Skin epidermis (tissue), 12 donors: ENCODE data around the gene PRKCQ.

Experiments used
- H3K27ac ChIP-seq, 21 experiments: fragments of 200-600 bp; sonication (generic) in 11 of 21; one replicate each; pipeline ENCODE4 v1.5.0; 2020; ENCODE audit warnings: mild to moderate bottlenecking in 3 of 21, inconsistent platforms in 2 of 21, moderate library complexity in 2 of 21
- H3K4me3 ChIP-seq, 7 experiments: fragments of 200-600 bp; sonication (generic) in 2 of 7; one replicate each; pipeline ENCODE4 v1.5.0; 2020; ENCODE audit warnings: inconsistent platforms in 2 of 7, mild to moderate bottlenecking in 2 of 7, moderate library complexity in 1 of 7

The PRKCQ gene

DNA sequence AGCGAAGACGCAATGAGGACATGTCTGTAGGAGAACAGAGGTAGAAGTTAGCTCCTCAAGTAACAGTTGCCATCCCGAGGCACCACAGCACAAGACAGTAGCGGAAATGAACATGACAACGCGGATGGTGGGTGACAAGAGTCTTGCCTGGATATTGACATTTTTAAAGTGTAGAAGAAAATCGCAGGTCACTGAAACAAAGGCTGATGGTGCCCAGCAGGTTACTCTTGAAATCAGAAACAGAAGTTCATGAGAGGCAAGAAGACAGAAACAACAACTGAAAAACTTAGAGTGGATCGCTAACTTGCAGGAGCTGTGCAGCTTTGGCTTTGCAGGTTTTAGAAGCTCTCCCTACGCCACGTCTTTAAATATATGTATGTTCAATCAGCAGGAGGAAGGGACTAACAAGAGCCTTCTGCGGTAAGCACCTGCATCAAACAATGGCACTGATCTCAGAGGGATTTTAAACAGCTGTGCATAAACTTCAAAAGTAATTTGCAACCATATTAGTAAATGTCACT, 1.8 kb downstream of the PRKCQ start:
- H3K27ac ChIP-seq, result peak overlapping the region in 10 of 21 experiments; percentile 56 to 95 (median 82)
- peak overlapping the region in 4 of 7 experiments; percentile 40 to 58 (median 46) for H3K4me3 ChIP-seq

DNA sequence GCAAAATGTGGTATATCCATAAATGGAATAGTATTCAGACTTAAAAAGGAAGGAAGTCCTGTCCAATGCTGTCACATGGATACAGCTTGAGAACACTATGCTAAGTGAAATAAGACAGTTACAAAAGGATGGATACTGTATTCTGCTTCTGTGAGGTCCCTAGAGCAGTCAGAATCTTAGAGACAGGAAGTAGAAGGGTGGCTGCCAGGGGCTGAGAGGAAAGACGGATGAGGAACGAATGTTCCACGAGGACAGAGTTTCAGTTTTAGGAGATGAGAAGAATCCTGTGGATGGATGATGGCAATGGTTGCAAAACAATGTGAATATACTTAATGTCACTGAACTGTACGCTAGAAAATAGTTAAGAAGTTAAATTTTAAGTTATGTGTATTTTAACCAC, 3.8 kb downstream of the PRKCQ start:
- H3K27ac ChIP-seq, result peak overlapping the region in 1 of 21 experiments; percentile 92
- H3K4me3 ChIP-seq, result no peak overlapping the region

DNA sequence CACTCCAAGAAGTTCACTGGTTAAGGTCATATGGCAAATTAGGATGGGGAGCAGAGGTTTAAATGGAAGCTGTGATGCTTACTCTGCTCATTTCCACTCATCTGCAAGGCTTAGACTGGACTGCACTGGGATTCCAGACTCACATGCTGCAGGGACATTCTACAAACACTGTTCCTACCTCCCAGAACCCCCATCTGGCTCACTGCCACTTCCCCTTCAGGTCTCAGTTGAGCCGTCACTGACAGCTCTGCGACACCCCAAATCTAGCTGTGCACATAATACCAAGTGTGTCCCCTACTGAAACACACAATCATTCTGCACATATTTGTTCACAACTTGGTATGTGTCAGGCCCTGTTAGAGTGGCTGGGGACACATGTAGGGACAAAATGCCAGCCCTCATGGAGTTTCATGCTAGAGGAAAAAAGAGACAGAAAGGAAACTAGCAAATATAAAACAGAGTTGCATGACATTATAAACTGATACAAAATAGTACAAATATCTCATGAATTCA, 5.4 kb downstream of the PRKCQ start:
- Histone ChIP-seq H3K4me3 (no peak overlapping the region), H3K27ac (peak overlapping the region in 1 of 21 experiments; percentile 26)

DNA sequence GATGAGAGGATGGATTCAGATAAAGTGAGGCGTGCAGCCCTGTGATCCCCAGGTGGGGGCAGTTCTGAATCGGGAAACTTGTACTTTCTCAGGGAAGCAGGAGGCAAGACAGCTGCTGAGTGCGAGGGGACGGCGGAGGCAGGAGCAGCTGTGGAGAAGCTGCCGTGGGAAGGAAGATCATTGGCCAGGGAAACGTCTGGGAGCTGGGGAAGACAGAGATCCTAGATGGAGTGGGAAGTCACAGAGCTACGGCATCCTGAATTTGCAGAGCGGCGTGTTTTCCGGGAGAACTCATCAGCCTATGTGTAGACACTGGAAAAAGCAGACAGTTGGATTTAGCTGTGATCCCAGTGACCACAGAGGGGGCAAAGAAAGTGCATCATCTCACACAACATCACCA, 9.2 kb downstream of the PRKCQ start:
- H3K4me3 ChIP-seq, result no peak overlapping the region
- H3K27ac ChIP-seq, result no peak overlapping the region

DNA sequence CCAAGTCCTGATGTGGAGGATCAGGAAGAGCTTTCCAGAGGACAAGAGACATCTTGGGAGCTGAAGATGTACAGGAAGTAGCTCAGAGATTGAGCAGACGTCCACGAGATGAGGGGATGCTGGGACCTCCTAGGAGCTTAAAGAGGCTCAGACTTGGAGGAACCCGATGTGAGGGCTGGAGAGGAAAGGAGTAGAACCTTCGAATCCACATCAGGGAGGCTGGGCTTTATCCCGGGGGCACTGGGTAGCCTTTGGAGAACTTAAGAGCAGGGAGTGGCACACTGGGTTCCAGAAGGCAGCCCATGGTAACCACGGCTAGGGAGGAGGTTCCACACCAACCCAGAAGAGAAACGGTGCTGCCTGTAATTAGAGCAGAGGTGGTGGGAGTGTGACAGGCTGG, 10.8 kb downstream of the PRKCQ start:
- H3K4me3 ChIP-seq, result no peak overlapping the region
- no peak overlapping the region for H3K27ac ChIP-seq

DNA sequence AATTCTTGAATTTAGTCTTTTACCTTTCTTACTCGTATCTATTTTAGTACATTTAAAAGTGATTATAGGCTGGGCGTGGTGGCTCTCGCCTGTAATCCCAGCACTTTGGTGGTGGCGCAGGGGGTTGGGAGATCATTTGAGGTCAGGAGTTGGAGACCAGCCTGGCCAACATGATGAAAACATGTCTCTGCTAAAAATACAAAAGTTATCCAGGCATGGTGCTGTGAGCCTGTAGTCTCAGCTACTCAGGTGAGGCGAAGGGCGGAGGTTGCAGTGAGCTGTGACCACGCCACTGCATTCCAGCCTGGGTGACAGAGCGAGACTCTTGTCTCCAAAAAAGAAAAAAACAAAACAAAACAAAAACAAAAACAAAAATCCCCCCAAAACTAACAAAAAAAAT, 12.2 kb downstream of the PRKCQ start:
- H3K27ac ChIP-seq, result no peak overlapping the region

DNA sequence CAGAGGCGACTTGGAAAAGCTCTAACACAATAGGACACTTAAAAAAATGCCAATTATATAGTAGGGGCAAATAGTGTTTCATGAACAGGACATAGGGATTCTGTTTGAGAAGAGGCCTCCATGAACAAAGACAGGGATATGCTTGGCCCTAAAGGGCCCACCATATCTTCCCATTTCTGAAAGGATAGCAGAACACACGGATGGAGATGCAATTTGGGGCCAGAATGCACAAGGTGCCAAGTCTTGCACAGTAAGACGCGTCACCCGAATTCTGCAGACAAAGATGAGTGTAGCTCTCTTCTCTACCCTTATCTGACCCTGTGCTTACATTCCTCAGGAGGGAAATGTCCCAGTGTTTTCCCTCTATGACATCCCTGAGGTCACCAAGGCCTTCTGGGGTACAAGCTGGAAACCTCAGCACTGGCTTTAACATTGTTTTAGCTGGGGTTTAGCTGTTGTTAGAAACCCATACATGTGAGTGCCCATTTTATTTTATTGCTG, 12.8 kb downstream of the PRKCQ start:
- H3K27ac ChIP-seq, result no peak overlapping the region

More for the DNA sequence above, 12.2 kb downstream of the PRKCQ start:
- no peak overlapping the region for H3K4me3 ChIP-seq

DNA sequence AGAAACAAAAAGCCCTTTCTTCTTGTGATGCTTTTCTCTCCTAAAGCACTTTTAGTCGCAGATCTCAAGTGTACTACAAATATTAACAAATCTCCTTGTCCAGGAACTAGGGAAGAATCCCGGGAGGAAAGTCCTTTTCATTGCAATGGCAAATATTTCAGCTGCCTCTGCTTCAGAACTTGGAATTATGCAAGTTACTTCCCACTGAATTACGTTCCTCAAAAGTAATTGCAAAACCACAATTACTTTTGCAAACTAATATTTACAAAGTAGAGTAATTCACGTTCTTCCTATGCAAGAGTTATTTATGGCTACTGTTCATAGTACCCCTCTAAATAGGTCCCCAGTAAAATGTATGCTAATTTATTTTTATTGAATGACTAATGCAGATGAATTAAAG, 14.5 kb downstream of the PRKCQ start:
- no peak overlapping the region for H3K4me3 ChIP-seq
- no peak overlapping the region for H3K27ac ChIP-seq

More for the DNA sequence above, 12.8 kb downstream of the PRKCQ start:
- no peak overlapping the region for H3K4me3 ChIP-seq

DNA sequence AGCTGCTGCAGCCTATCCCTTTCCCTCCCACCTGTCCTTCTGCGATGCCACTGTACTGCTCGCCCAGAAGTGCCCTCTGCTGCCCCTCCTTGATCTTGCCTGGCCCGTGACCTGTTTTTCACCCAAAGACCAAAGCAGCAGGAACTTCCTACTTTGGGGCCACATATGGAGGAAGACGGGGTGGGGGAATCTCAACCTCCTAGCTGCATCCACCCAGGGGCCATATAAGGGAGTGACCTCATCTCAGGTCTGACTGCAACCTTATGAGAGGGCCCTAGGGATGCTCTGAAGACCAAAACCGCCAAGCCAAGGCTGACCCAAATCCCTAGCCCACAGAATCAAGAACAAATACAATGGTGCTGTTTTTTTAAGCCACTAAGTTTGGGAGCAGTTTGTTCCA, 15.7 kb downstream of the PRKCQ start:
- H3K4me3 ChIP-seq, result no peak overlapping the region
- peak overlapping the region in 2 of 21 experiments; percentile 1 to 29 for H3K27ac ChIP-seq

DNA sequence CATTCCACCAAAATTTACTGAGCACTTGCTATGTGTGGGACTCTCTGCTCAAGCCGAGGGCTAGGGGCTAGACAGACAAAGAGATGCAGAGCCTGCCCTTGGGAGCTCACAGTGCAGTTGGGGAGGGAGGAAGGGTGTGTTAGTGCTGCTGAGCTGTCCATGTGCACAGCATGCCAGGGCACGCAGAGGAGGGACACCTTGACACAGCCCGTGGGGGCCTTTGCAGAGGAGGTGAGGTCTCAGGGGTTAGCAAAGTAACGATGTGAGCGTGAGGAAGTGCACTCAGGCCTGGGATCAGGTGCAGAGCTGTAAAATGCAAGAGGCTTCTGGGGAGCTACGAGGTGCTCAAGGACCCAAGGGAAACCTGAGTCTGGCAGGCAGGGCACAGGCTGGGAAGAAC, 16.3 kb downstream of the PRKCQ start:
- no peak overlapping the region for H3K4me3 ChIP-seq
- H3K27ac ChIP-seq, result peak overlapping the region in 3 of 21 experiments; percentile 1 to 29 (median 23)

DNA sequence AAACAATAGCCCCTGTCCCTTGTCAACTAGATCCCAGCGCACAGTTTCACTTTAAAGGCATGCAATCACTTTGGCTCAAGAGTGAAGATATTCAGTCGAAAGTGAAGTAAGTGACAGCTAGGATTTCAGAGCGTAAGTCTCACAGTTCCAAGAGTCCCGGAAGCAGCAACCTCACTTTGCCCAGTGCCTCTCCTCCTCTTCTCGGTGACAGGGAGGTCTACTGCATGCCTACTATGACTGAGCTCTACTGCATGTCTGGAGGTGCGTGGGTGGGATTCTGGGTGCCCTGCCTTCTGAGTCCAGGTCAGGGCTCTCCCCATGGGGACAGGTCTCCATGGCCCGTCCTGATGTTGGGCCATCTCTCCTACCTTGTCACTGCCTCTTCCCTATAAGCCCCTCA, 17.0 kb downstream of the PRKCQ start:
- Histone ChIP-seq H3K27ac (peak overlapping the region in 1 of 21 experiments; percentile 1), H3K4me3 (no peak overlapping the region)

DNA sequence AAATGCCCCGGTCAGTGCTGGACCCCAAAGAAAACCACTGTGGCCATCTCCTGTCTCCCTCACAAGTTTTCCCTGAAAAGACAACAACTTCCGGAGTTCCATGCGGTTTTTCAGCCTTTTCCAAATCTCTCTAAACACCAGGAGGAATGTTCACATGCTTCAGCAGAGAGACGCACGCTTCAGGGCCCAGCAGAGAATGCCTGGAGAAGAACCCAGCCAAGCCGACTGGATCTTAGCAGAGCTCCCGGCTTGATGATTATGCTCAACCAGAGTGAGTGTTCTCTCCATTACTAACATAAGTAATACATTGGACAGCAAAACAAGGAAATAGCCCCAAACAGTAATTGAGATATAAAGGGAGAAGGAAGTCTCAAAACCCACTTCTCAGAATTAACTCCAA, 17.9 kb downstream of the PRKCQ start:
- Histone ChIP-seq H3K4me3 (no peak overlapping the region), H3K27ac (peak overlapping the region in 1 of 21 experiments; percentile 1)

DNA sequence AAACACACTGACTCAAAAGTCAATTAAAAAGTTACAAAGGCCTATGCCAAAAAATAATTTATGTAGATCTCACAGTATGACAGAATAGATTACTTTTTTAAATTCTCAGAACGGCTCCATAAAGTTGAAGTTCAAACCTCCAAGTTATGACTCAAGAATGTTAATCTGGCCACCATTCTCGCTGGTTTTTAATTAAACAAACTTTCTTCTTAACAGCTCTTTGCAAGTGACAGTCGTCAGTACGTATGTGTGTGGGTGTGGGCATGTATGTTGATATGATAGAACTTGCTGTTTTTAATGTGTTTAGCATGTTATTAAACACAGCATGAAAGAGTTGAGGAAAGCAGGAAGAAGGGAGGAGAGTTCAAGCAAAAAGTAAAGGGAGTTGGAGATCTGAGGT, 18.5 kb downstream of the PRKCQ start:
- H3K4me3 ChIP-seq, result no peak overlapping the region
- H3K27ac ChIP-seq, result no peak overlapping the region

DNA sequence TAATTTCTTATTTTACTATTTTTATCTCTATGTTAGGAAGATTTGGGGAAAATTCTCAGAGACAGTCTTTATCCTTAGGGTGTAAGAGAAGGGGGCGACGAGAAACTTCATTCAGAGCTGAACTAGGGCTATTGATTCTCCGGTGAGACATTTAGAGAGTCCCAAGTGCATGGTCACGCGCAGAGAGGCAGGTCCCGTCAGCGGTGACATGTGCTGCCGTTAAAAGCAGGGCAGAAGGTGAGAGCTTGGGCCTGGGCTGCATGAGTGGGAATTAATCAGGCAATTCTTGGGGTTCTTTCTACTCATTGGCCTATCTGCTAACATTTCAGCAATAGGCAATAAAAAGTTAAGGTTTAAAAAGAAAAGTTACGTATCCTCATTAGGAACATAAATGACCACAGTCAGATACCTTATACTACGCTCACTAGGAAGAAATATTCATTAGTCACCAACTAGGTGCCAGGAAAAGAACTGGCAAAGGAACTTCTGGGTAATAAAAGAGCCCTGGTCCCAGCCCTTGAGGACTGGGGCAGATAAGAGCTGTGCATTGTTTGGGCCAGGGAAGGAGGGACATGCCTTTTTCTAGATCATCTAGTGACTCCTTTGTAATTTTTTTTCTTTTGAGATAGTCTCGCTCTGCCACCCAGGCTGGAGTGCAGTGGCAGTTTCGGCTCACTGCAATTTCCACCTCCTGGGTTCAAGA, 21.2 kb downstream of the PRKCQ start:
- peak overlapping the region in 6 of 21 experiments; percentile 15 to 81 (median 42) for H3K27ac ChIP-seq
- H3K4me3 ChIP-seq, result no peak overlapping the region

DNA sequence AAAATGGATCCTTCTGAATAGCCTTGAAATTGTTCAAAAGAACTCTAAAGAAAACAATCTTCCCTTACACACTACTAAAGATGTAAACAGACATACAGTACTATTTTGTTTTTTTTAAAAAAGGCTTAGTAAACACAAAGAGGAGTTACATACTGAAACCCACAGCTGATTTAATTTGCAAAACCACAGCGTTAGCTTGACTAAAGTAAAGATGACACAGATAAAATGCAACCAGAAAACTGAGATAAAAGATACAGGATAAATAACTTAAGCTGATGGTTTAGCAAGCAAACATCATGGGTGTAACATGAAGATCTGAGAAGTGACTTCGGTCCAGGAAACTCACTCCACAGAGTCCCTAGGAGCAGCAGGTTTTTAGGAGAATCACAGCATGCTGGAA, 21.8 kb downstream of the PRKCQ start:
- peak overlapping the region in 6 of 21 experiments; percentile 15 to 81 (median 56) for H3K27ac ChIP-seq

DNA sequence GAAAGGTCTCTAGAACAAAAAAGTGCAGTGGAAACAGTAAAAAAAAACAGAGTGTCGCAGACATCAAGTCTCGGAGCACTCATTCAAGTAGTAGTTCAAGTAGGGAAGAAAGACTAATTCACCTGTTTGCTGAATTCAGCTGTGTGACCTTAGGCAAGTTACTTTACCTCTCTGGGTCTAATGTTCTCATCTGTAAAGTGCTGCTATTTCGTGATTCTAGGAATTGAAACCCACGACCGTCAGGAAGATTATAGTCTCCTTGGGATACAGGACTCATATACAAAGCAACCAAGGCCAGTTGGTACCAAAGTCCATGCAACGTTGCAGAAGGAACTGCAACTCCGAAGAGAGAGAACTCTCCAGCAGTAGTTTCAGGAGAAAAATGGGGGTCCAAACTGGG, 26.1 kb downstream of the PRKCQ start:
- H3K4me3 ChIP-seq, result no peak overlapping the region
- no peak overlapping the region for H3K27ac ChIP-seq

More for the DNA sequence above, 21.8 kb downstream of the PRKCQ start:
- H3K4me3 ChIP-seq, result no peak overlapping the region

DNA sequence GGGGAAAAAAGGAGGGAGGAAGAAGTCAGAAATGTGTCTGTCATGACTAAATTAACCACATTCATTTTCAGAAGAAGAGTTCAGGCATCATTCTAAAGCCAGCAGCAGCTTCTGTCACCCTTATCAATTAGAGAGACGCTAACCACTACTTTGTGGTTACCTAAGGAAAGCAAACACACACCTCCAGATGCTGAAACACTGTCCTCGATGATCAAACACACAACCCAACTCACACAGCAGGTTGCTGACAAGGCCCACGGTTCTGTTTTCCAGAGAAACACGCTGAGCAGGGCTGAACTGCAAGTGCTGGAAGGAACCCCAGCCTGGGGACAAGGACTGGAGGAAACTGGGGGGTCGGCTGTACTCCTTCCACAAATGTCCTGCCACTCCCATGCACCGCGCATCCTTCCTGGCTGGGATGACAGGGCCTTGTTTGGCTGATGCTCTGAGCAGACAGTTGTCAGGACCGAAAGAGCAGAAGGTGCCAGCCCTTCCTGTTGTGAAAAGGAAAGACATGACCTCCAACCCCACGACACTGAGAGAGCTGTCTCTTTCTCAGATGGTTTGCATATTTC, 36.6 kb downstream of the PRKCQ start:
- H3K27ac ChIP-seq, result peak overlapping the region in 12 of 21 experiments; percentile 11 to 88 (median 50)

DNA sequence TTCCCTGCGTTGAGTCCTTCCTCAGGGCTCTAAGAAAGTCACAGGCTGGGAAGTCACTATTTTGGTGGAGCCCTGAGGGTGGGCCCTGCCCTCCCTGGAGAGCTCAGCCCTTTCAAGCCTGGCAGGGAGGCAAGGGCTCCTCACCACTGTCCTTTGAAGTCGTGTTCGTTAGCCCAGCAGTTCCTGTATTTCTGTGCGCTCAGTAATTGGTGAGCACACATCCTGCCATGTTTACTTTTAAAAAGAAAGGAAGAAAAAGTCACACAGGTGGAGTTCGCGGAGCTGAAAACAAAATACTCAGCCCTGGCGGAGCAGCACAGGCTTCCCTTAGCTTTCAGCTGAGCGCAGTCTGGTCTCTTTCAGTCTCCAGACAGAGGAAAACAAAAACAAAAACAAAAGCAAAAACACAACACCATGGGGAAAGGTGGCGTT, 37.1 kb downstream of the PRKCQ start:
- H3K4me3 ChIP-seq, result peak overlapping the region in 1 of 7 experiments; percentile 6
- H3K27ac ChIP-seq, result peak overlapping the region in 12 of 21 experiments; percentile 7 to 88 (median 50)

More for the DNA sequence above, 36.6 kb downstream of the PRKCQ start:
- peak overlapping the region in 1 of 7 experiments; percentile 6 for H3K4me3 ChIP-seq

DNA sequence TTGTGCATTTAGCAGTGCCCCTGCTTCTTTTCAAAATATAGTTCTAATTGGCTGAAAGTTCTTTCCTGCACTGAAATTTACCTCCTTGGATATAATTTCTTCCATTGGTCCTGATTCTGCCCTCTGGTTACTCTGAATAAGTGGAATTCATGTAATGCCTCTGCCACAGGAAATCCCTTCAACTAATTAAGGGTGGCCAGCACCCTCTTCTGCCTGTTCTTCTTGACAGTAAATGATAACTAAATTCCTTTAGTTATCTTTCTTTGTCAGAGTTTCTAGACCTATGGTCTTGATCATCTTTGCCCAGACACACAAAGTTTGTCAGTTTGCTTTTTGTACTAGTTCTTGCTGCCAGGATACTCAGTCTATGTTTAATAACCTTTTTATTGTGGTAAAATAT, 40.2 kb downstream of the PRKCQ start:
- H3K27ac ChIP-seq, result no peak overlapping the region
- no peak overlapping the region for H3K4me3 ChIP-seq

DNA sequence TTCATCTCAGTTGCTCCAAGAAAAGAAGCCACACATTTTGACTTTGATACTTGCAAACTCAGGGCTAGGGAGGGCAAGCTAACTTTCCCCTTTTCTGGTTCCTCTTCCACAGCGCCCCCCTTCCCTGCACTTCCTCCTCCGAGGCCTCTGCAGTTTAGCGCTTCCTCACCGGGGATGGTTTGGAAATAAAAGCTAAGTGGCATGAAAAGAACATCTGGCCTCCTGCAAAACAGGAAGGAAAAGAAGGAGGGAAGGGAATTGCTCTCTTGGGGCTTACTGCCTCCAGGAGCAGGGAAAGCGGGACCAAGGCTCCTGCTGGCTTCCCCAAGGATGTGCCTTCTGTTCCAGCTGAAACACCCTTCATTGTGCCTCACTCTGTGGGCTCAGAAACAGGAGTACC, 42.3 kb downstream of the PRKCQ start:
- H3K27ac ChIP-seq, result no peak overlapping the region
- no peak overlapping the region for H3K4me3 ChIP-seq

DNA sequence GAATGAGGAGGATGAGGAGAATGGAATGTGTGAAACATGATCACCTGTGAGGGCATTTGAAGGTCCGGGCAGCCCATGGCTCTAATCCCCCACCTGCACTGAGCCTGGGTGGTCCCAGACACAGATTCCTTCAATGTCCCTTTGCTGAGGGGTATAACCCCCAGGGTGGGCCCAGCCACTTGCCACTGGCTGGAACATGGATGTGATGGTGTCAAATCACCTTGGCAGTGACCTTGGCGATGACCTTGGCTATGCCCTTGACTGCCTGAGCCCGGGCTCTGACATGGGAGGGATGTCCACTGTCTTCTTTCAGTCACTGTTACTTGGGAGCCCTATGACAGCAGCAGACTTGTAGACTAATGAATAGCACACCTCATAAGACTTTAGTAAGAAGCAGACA, 44.0 kb downstream of the PRKCQ start:
- no peak overlapping the region for H3K4me3 ChIP-seq
- no peak overlapping the region for H3K27ac ChIP-seq
